Panc1 (cell line): ENCODE data around the gene SLC22A23. TPM values are rescaled to one million over a fixed set of nuclear protein-coding genes. Genes with fewer than 3 reads are reported as not detected.

Experiments
- ATAC-seq: fragments of 200-7000 bp; cut with Tn5 transposase; 2 replicates; pipeline ENCODE4 v1.9.1; 2020; ENCODE audit warnings: mild to moderate bottlenecking, moderate library complexity
- BruUV-seq: library from RNA; stranded (reverse); fragments of 400-500 nt; replicated peaks from 2 replicates; lab custom pipeline; 2021; lab: Mats Ljungman, UMichigan
- CTCF ChIA-PET: fragments of 300-600 bp; sonication (Branson Sonifier 250); formaldehyde crosslinking; loops from one replicate; lab custom pipeline; 2022; ENCODE audit warnings: antibody characterized with exemption; lab: Charles Lee
- POLR2A ChIA-PET: fragments of 300-600 bp; sonication (Branson Sonifier 250); formaldehyde crosslinking; loops from one replicate; lab custom pipeline; 2022; ENCODE audit warnings: antibody characterized with exemption; lab: Charles Lee
- DNase-seq: peaks from one replicate; pipeline ENCODE4 v3.0.0-alpha.2; 2010; ENCODE audit warnings: low read depth, low spot score
- H3K27ac ChIP-seq: 2 replicates; pipeline ENCODE4 v1.5.1; 2011; ENCODE audit warnings: mild to moderate bottlenecking, low read length, inconsistent platforms
- H3K27me3 ChIP-seq: fragments of 200-500 bp; sonication (Bioruptor generic); 2 replicates; pipeline ENCODE4 v1.6.0; 2014; ENCODE audit warnings: low read length, inconsistent platforms; ENCODE audit not compliant: control insufficient read depth, insufficient read depth
- H3K36me3 ChIP-seq: fragments of 200-500 bp; sonication (Bioruptor generic); 2 replicates; pipeline ENCODE4 v1.5.1; 2014; ENCODE audit warnings: inconsistent platforms, mild to moderate bottlenecking, low read length, moderate library complexity; ENCODE audit not compliant: control insufficient read depth, insufficient read depth
- H3K4me1 ChIP-seq: 2 replicates; pipeline ENCODE4 v1.5.1; 2011; ENCODE audit warnings: inconsistent platforms, mild to moderate bottlenecking, low read length, moderate library complexity; ENCODE audit not compliant: control insufficient read depth, insufficient read depth
- H3K4me3 ChIP-seq, 2 experiments: 2 replicates each; pipeline ENCODE4 v1.5.1; 2011 to 2012; ENCODE audit warnings: low read depth in 2 of 2, low read length in 2 of 2, mild to moderate bottlenecking in 2 of 2, inconsistent platforms in 1 of 2, moderate library complexity in 1 of 2
- H3K9me3 ChIP-seq: fragments of 200-500 bp; sonication (Bioruptor generic); 2 replicates; pipeline ENCODE4 v1.5.1; 2014; ENCODE audit warnings: low read depth, mild to moderate bottlenecking, inconsistent platforms, low read length, moderate library complexity; ENCODE audit not compliant: control insufficient read depth, insufficient read depth
- CTCF ChIP-seq: fragments of 450-650 bp; IDR thresholded peaks from 2 replicates; pipeline ENCODE4 v1.5.1; 2017; ENCODE audit warnings: mild to moderate bottlenecking
- POLR2AphosphoS5 ChIP-seq: IDR thresholded peaks from 2 replicates; pipeline ENCODE4 v1.6.1; 2012; ENCODE audit warnings: mild to moderate bottlenecking, low read depth, low read length, moderate library complexity
- SIN3A ChIP-seq: IDR thresholded peaks from 2 replicates; pipeline ENCODE4 v1.6.1; 2012; ENCODE audit warnings: low read depth, mild to moderate bottlenecking, low read length, moderate library complexity, borderline replicate concordance; ENCODE audit not compliant: insufficient read depth
- TCF7L2 ChIP-seq: IDR thresholded peaks from 2 replicates; pipeline ENCODE4 v1.6.1; 2011; ENCODE audit warnings: mild to moderate bottlenecking, low read depth, low read length, inconsistent platforms
- in situ Hi-C: cut with HindIII; loops from 2 replicates; pipeline ENCODE4 v1.10.0; 2016; ENCODE audit warnings: low sequenced_read_pairs, low pct_unique_long_range_greater_than_20kb
- intact Hi-C: fragments of 100-400 bp; cut with micrococcal nuclease; formaldehyde crosslinking; loops from one replicate; pipeline ENCODE4 v1.10.0; 2022; ENCODE audit not compliant: unreplicated experiment
- total RNA-seq: library from RNA; stranded (reverse); gene quantifications from one replicate; pipeline ENCODE4 v1.2.1, GENCODE V29; 2021; ENCODE audit not compliant: unreplicated experiment
- TF ChIP-seq, protein P1 (sequence below), 2 experiments: IDR thresholded peaks; 2 replicates each; pipeline ENCODE4 v1.6.1; 2011 to 2012; ENCODE audit warnings: low read depth in 2 of 2, control low read depth in 1 of 2, low read length in 1 of 2, mild to moderate bottlenecking in 1 of 2, moderate library complexity in 1 of 2; ENCODE audit not compliant: insufficient read depth in 1 of 2

The SLC22A23 gene
- total RNA-seq, 1 experiment from 2014 or later: 4.5 TPM

DNA sequence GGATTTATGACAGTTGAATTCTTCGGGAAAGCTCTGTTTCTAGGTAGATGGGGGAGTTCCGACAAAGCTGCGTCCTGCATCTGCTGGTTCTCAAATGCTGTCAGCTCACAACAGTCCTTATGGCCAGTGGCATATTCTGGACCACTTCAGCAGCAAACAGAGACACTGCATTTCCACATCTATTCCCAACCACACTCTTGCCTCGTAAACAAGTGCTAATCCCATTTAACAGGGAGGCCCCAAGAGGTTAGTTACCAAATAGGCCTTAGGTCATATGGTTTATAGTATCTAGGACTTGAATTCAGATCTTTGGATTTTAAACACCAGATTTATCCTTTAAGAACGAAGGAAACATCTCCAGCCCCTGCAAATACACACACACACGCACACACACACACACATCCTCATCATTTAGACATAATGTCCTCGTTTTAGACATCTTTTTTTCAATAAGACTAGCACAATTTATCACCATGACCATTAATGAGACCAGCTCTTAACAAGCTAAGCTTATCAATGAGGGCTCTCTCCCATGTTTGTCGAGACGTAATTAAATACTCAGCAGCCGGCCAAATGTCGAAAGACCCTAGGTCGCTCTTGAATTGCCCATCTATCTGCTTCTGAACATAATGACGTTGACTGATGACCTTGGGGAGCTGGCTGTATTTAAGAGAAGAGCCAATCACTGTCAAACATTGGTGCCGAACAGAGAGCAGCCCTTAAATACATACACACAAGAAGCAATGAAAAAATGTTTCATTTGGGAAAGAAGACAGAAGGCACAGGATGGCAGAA is 113.6 kb downstream of the SLC22A23 start:
- no peak for TF ChIP-seq SIN3A
- Histone ChIP-seq H3K9me3 (no peaks in the 10 kb centered on the region), H3K4me3 (no peak overlapping the region), H3K4me1 (no peaks in the 10 kb centered on the region), H3K36me3 (no peaks in the 10 kb centered on the region), H3K27me3 (0 out of 2 replicates have a peak, but pooled peaks cover 2% of the 10 kb centered on the region), H3K27ac (no peak overlapping the region)
- POLR2A ChIA-PET: no interaction called here
- DNase-seq (no peak), ATAC-seq (no peak)
- intact Hi-C loops (no loop called here), in situ Hi-C loops (no loop called here)
- BruUV-seq: no TSS peak
- CTCF ChIA-PET: no interaction called here

GRCh38 chr6:3341467-3341866 is 115.4 kb downstream of the SLC22A23 start:
- no peak overlapping the region for H3K4me3 ChIP-seq
- ChIA-PET POLR2A (no interaction called here), CTCF (no interaction called here)
- no peaks in the 10 kb centered on the region for H3K9me3 ChIP-seq
- intact Hi-C loops (no loop called here), in situ Hi-C loops (no loop called here)
- DNase-seq (no peak), ATAC-seq (no peak)
- no peaks in the 10 kb centered on the region for H3K36me3 ChIP-seq
- H3K27ac ChIP-seq: no peak overlapping the region
- H3K27me3 ChIP-seq: 0 out of 2 replicates have a peak, but pooled peaks cover 2% of the 10 kb centered on the region
- 0 out of 2 replicates have a peak, but pooled peaks cover 4% of the 10 kb centered on the region for H3K4me1 ChIP-seq
- BruUV-seq: no TSS peak
- TF ChIP-seq SIN3A (no peak), CTCF (no peak), POLR2AphosphoS5 (no peak), TCF7L2 (no peak)
- TF ChIP-seq, protein P1, sequence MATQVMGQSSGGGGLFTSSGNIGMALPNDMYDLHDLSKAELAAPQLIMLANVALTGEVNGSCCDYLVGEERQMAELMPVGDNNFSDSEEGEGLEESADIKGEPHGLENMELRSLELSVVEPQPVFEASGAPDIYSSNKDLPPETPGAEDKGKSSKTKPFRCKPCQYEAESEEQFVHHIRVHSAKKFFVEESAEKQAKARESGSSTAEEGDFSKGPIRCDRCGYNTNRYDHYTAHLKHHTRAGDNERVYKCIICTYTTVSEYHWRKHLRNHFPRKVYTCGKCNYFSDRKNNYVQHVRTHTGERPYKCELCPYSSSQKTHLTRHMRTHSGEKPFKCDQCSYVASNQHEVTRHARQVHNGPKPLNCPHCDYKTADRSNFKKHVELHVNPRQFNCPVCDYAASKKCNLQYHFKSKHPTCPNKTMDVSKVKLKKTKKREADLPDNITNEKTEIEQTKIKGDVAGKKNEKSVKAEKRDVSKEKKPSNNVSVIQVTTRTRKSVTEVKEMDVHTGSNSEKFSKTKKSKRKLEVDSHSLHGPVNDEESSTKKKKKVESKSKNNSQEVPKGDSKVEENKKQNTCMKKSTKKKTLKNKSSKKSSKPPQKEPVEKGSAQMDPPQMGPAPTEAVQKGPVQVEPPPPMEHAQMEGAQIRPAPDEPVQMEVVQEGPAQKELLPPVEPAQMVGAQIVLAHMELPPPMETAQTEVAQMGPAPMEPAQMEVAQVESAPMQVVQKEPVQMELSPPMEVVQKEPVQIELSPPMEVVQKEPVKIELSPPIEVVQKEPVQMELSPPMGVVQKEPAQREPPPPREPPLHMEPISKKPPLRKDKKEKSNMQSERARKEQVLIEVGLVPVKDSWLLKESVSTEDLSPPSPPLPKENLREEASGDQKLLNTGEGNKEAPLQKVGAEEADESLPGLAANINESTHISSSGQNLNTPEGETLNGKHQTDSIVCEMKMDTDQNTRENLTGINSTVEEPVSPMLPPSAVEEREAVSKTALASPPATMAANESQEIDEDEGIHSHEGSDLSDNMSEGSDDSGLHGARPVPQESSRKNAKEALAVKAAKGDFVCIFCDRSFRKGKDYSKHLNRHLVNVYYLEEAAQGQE (IDR thresholded peaks at IDR 0.05; ENCODE audit: insufficient read depth in 1 of 2, low read depth in 2 of 2, low read length in 1 of 2): no peak

- intact Hi-C loops: no loop called here
- CTCF ChIA-PET: no interaction called here
- no peak for ATAC-seq
These were observed 116.0 kb downstream of the SLC22A23 start for GRCh38 chr6:3340894-3341293.

More at GRCh38 chr6:3340894-3341293, 116.0 kb downstream of the SLC22A23 start:
- BruUV-seq: no TSS peak
- no peak for TF ChIP-seq SIN3A
- TF ChIP-seq CTCF: no peak
- TF ChIP-seq TCF7L2: no peak
- TF ChIP-seq, protein P1 (IDR thresholded peaks at IDR 0.05; ENCODE audit: insufficient read depth in 1 of 2, low read depth in 2 of 2, low read length in 1 of 2): no peak
- TF ChIP-seq POLR2AphosphoS5: no peak
- no peak overlapping the region for H3K27ac ChIP-seq
- H3K36me3 ChIP-seq: no peaks in the 10 kb centered on the region
- 0 out of 2 replicates have a peak, but pooled peaks cover 2% of the 10 kb centered on the region for H3K27me3 ChIP-seq
- no peak overlapping the region for H3K4me3 ChIP-seq
- 0 out of 2 replicates have a peak, but pooled peaks cover 4% of the 10 kb centered on the region for H3K4me1 ChIP-seq
- POLR2A ChIA-PET: no interaction called here
- DNase-seq: no peak
- H3K9me3 ChIP-seq: no peaks in the 10 kb centered on the region
- in situ Hi-C loops: no loop called here
